Activated CD4-positive, alpha-beta T cell treated with anti-CD3 and anti-CD28 coated beads, Interleukin-2, amount 50 U/mL, for 4 hours (primary cell): Measurements from ENCODE around the gene CLEC12A.
"Not testable (repeated sequence)": the region's sequence is repeated elsewhere in the genome, so short reads cannot be mapped to it uniquely, and the experiment has no call there.

Source experiments
- DNase-seq, 2 experiments: peaks; one replicate each; pipeline ENCODE4 v3.0.0-alpha.2; 2020

Gene CLEC12A

GRCh38 chr12:9973949-9974348, 2.7 kb downstream of the CLEC12A start:
- no peak for DNase-seq

GRCh38 chr12:9974731-9975130, 3.5 kb downstream of the CLEC12A start:
- not testable (repeated sequence) for DNase-seq

- no peak for DNase-seq
These were observed 4.4 kb downstream of the CLEC12A start for GRCh38 chr12:9975614-9976013.

- DNase-seq: not testable (repeated sequence)
These were observed 5.4 kb downstream of the CLEC12A start for GRCh38 chr12:9976626-9977025.

GRCh38 chr12:9977916-9978315, 6.7 kb downstream of the CLEC12A start:
- no peak for DNase-seq

- no peak for DNase-seq
These were observed 8.9 kb downstream of the CLEC12A start for GRCh38 chr12:9980126-9980525.

- no peak for DNase-seq
These were observed 20.7 kb downstream of the CLEC12A start for GRCh38 chr12:9991876-9992275.

- DNase-seq: no peak
These were observed 21.1 kb downstream of the CLEC12A start for GRCh38 chr12:9992296-9992695.

- no peak for DNase-seq
These were observed 27.8 kb downstream of the CLEC12A start, which contains the start of gene CLEC1B for GRCh38 chr12:9999016-9999415. Gene CLEC1B, minus strand, starts transcription at chr12:9999121. Its CDS starts 21 bp downstream, at chr12:9999100.

GRCh38 chr12:10001171-10001776, 30.1 kb downstream of the CLEC12A start:
- DNase-seq: no peak

- DNase-seq: no peak
These were observed 41.6 kb downstream of the CLEC12A start for GRCh38 chr12:10012630-10013330.

GRCh38 chr12:10015450-10015849, 44.2 kb downstream of the CLEC12A start:
- DNase-seq: no peak

GRCh38 chr12:10016881-10017280, 45.7 kb downstream of the CLEC12A start:
- DNase-seq: no peak

GRCh38 chr12:10018386-10018785, 47.2 kb downstream of the CLEC12A start:
- no peak for DNase-seq

- no peak for DNase-seq
These were observed 50.1 kb downstream of the CLEC12A start for GRCh38 chr12:10021342-10021741.

- DNase-seq: no peak
These were observed 54.0 kb downstream of the CLEC12A start for GRCh38 chr12:10025236-10025635.

GRCh38 chr12:10026666-10027065, 55.5 kb downstream of the CLEC12A start:
- DNase-seq: not testable (repeated sequence)

- no peak for DNase-seq
These were observed 56.1 kb downstream of the CLEC12A start for GRCh38 chr12:10027311-10027710.

GRCh38 chr12:10027721-10028120, 56.5 kb downstream of the CLEC12A start:
- no peak for DNase-seq

GRCh38 chr12:10030446-10030845, 59.2 kb downstream of the CLEC12A start, which contains the start of gene CLEC9A:
Gene CLEC9A, plus strand, starts transcription at chr12:10030682. Its CDS starts 22,006 bp downstream, at chr12:10052688.
- no peak for DNase-seq

- no peak for DNase-seq
These were observed 60.1 kb downstream of the CLEC12A start for GRCh38 chr12:10031321-10031720.

GRCh38 chr12:10031771-10032175, 60.6 kb downstream of the CLEC12A start:
- no peak for DNase-seq

- no peak for DNase-seq
These were observed 62.8 kb downstream of the CLEC12A start for GRCh38 chr12:10033783-10034545.
